Panc1 (cell line): ENCODE measurements around the gene ZNF594.

Experiments used
- POLR2AphosphoS5 ChIP-seq: IDR thresholded peaks from 2 replicates; pipeline ENCODE4 v1.6.1; 2012; ENCODE audit warnings: mild to moderate bottlenecking, low read depth, low read length, moderate library complexity
- SIN3A ChIP-seq: IDR thresholded peaks from 2 replicates; pipeline ENCODE4 v1.6.1; 2012; ENCODE audit warnings: low read depth, mild to moderate bottlenecking, low read length, moderate library complexity, borderline replicate concordance; ENCODE audit not compliant: insufficient read depth
- TF ChIP-seq, protein P1 (sequence below): fragments of 450-650 bp; IDR thresholded peaks from 2 replicates; pipeline ENCODE4 v1.5.1; 2017; ENCODE audit warnings: mild to moderate bottlenecking
- TF ChIP-seq, protein P2 (sequence below), 2 experiments: IDR thresholded peaks; 2 replicates each; pipeline ENCODE4 v1.6.1; 2011 to 2012; ENCODE audit warnings: low read depth in 2 of 2, control low read depth in 1 of 2, low read length in 1 of 2, mild to moderate bottlenecking in 1 of 2, moderate library complexity in 1 of 2; ENCODE audit not compliant: insufficient read depth in 1 of 2

GRCh38 chr17:5164436-5164835, 27.2 kb downstream of the ZNF594 start:
- TF ChIP-seq, protein P1, sequence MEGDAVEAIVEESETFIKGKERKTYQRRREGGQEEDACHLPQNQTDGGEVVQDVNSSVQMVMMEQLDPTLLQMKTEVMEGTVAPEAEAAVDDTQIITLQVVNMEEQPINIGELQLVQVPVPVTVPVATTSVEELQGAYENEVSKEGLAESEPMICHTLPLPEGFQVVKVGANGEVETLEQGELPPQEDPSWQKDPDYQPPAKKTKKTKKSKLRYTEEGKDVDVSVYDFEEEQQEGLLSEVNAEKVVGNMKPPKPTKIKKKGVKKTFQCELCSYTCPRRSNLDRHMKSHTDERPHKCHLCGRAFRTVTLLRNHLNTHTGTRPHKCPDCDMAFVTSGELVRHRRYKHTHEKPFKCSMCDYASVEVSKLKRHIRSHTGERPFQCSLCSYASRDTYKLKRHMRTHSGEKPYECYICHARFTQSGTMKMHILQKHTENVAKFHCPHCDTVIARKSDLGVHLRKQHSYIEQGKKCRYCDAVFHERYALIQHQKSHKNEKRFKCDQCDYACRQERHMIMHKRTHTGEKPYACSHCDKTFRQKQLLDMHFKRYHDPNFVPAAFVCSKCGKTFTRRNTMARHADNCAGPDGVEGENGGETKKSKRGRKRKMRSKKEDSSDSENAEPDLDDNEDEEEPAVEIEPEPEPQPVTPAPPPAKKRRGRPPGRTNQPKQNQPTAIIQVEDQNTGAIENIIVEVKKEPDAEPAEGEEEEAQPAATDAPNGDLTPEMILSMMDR = no peak
- TF ChIP-seq, protein P2, sequence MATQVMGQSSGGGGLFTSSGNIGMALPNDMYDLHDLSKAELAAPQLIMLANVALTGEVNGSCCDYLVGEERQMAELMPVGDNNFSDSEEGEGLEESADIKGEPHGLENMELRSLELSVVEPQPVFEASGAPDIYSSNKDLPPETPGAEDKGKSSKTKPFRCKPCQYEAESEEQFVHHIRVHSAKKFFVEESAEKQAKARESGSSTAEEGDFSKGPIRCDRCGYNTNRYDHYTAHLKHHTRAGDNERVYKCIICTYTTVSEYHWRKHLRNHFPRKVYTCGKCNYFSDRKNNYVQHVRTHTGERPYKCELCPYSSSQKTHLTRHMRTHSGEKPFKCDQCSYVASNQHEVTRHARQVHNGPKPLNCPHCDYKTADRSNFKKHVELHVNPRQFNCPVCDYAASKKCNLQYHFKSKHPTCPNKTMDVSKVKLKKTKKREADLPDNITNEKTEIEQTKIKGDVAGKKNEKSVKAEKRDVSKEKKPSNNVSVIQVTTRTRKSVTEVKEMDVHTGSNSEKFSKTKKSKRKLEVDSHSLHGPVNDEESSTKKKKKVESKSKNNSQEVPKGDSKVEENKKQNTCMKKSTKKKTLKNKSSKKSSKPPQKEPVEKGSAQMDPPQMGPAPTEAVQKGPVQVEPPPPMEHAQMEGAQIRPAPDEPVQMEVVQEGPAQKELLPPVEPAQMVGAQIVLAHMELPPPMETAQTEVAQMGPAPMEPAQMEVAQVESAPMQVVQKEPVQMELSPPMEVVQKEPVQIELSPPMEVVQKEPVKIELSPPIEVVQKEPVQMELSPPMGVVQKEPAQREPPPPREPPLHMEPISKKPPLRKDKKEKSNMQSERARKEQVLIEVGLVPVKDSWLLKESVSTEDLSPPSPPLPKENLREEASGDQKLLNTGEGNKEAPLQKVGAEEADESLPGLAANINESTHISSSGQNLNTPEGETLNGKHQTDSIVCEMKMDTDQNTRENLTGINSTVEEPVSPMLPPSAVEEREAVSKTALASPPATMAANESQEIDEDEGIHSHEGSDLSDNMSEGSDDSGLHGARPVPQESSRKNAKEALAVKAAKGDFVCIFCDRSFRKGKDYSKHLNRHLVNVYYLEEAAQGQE (IDR thresholded peaks at IDR 0.05; ENCODE audit: insufficient read depth in 1 of 2, low read depth in 2 of 2, low read length in 1 of 2) = no peak
- TF ChIP-seq POLR2AphosphoS5 (no peak), SIN3A (no peak)
